Stimulated activated CD4-positive, alpha-beta T cell treated with anti-CD3 and anti-CD28 coated beads, Interleukin-15, amount 100 ng/mL, for 48 hours (primary cell): ENCODE results near the gene CHST8.
"Not testable (repeated sequence)": the region's sequence is repeated elsewhere in the genome, so short reads cannot be mapped to it uniquely, and the experiment has no call there.

Experiments used
- DNase-seq, 2 donors: peaks; one replicate each; pipeline ENCODE4 v3.0.0-alpha.2; 2020; ENCODE audit warnings: low read depth in 2 of 2

CHST8 gene

GRCh38 chr19:33618363-33618762 lies 3.4 kb upstream of the CHST8 start:
- DNase-seq = not testable (repeated sequence)

- DNase-seq = no peak
These were observed 2.9 kb upstream of the CHST8 start for GRCh38 chr19:33618884-33619283.

- DNase-seq = no peak
These were observed 1.1 kb upstream of the CHST8 start for GRCh38 chr19:33620611-33621010.

GRCh38 chr19:33621065-33621785 lies 528 bp upstream of the CHST8 start:
- no peak for DNase-seq

- DNase-seq = no peak
These were observed 704 bp downstream of the CHST8 start for GRCh38 chr19:33622505-33622808.

GRCh38 chr19:33622809-33623511 lies 1.2 kb downstream of the CHST8 start:
- DNase-seq = no peak

GRCh38 chr19:33624586-33624985 lies 2.8 kb downstream of the CHST8 start:
- DNase-seq = no peak

DNA sequence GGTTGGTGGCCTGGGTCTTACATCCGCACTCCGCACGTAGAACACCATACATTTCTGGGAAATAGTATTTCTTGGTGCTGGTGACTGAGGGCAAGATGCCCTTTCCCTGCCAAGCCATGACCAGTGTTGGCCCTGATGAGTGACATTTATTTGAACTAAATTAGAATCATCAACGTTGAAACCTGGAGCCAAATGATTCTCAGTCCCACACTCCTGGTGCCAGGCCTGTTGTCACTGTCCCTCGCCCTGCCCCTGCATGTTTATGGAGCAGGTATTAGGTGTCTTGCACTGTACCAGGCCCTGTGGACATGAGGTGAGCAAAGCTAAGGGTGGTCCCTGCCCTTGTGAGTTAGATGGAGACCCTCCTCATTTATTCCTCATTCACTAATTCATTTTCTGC lies 5.8 kb downstream of the CHST8 start:
- DNase-seq = no peak

DNA sequence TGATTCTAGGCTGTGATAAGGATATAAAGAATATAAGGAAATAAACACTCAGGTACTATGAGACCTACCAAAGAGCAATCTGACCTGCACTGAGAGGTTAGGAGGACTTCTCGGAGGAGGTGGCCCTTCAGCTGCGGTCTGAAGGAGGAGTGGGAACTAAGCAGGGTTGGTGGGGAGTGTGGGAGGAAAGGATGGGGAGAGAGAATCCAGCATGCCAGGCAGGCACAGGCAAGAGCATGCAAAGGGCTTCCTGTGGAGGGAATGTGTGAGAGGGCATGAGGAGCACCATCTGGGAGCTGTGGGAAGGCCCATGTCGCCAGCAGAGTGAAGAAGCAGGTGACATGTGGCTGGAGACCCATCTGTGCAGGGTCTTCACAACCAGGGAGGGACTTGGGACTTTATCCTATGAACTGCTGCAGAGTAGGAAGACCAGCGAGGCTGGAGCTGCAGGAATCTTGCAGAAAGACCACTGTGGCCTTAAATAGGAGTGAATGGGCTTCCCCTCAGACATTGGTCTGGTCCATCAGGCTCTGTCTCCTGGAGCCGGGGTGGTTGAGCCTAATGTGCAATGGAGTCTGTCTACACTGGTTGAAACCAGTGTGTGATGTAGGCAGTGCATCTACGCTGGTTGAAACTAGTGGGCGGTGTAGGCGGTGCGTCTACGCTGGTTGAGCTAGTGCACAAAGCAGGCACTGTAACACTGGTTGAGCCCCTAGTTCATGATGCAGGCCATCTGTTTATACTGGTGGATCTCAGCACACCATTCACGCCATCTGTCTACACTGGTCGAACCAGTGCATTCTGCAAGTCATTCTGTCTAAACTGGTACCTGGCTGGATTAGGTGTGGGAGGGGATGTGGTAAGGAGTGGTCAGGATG lies 6.4 kb downstream of the CHST8 start:
- DNase-seq = no peak

GRCh38 chr19:33628921-33629825 lies 7.4 kb downstream of the CHST8 start:
- no peak for DNase-seq

DNA sequence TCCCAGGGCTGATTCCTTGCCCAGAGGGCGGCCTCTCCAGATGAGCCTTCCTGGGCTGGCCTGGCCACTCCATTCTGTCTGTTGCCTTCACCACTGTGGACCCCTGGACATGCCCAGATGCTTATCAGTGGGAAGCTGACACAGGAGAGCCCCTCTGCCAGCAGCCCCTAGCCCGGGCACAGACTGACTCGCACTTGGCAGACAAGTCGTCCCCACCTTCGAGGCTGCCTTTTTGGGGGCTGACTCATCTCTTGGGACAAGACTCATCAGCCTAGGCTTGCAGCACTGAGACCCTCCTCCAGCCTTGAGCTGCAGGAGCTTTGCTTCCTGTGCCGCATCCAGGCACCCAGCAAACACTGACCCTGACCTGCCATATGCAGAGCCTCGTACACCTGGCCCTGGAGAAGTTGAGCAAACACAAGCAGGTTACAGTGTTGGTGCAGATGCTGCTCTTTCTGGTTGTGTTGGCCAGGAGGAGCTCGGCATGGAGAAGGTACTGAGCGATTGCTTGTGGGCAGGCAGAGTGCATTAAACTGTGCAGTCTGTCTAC lies 8.1 kb downstream of the CHST8 start:
- DNase-seq = no peak

GRCh38 chr19:33630880-33631608 lies 9.3 kb downstream of the CHST8 start:
- no peak for DNase-seq

- no peak for DNase-seq
These were observed 9.8 kb downstream of the CHST8 start for GRCh38 chr19:33631609-33631973.

- DNase-seq = no peak
These were observed 12.8 kb downstream of the CHST8 start for GRCh38 chr19:33634361-33635091.

DNA sequence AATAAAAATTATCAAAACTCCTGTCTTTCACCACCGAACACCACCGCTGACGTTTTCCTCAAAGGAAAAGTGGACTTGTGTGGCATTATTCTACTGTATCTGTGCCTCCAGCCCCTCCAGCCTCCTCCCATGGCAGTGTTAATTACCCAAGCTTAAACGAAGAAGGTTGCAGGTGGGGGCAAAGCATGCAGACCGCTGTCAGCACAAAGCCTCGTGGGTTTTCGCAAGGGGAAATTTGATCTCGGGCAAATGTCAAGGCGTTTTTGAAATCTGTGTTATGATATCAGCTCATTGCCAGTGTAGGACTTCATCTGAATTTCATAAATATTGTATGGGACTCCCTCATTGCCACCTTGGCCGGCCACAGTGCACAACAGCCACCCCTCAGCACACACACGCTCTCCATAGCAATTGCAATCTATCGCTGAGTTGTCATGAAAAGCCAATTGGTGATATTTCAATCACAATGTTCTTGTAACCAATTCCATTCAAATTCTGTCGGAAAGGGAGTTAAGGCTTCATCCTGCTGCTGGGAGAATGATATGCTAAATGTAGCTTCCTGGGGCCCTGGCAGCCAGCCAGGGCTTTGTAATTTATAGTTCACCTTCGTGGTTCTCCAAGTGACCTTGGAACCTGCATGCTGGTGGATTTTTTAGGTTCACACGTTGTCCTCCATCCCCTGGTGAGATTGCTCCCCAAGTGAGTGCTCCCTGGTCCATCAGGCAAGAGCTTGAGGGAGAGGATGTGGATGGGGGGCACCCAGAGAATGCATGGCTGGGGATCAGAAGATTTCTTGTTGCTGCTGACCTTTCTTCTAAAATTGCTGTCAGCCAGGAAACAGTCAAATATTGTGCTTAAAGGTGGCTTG lies 16.6 kb downstream of the CHST8 start:
- DNase-seq = no peak

DNA sequence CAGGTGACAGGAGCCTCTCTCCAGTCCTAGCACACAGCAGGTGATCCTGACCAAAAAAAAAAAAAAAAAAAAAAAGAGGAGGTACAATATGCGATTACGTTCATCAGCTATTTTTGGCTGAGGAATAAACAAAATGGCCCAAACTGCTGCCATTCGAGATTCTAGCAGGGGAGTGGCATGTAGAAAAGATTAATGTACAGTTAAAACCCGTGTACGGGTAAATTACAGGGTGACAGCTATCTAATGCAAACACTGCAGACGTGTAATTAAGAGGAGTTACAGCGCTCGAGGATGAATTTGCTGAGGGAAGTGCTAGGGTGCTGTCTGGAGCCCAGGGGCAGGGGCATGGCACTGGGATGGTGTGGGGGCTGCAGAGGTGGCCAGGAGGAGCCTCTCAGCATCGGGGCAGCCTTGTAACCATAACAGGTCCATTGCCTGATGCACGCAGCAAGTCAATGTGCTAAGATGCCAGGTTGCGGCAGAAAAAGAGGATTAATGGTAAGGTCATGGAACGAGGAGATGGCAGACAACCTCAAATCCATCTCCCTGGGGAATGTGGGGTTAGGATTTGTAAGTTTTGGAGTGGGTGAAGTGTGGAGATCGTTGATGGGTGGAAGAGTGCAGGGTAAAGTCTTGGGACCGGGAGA lies 17.4 kb downstream of the CHST8 start:
- DNase-seq = no peak

- no peak for DNase-seq
These were observed 19.0 kb downstream of the CHST8 start for GRCh38 chr19:33640773-33641172.

GRCh38 chr19:33641261-33641660 lies 19.5 kb downstream of the CHST8 start:
- no peak for DNase-seq
